22Rv1 (cell line): Measurements from ENCODE around the gene ZKSCAN8.

Source experiments
- ZFX ChIP-seq: fragments of 450-650 bp; IDR thresholded peaks from 2 replicates; pipeline ENCODE4 v1.6.1; 2017; ENCODE audit warnings: antibody characterized with exemption, borderline replicate concordance
- TF ChIP-seq, protein P1 (sequence below): fragments of 450-650 bp; IDR thresholded peaks from 2 replicates; pipeline ENCODE4 v1.5.1; 2017; ENCODE audit warnings: mild to moderate bottlenecking

DNA sequence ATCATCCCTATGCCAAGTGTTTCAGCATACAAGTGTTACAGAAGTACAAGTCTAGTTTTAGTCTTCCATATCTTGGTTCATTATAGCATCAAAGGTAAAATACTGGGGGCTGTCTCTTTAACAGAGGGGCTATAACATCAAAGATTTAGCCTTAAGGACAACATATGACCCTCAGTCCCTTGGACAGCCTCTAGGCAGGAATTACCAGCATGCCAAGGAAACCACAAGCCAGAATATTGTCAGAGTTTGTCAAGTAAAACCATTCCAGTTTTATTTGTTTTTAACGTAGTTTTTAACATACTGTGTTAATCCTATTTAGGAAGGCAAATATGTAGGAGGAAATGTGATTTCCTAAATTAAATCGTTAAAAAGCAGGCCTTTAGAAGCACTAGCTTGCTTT is 18.6 kb downstream of the ZKSCAN8 start:
- TF ChIP-seq, protein P1, sequence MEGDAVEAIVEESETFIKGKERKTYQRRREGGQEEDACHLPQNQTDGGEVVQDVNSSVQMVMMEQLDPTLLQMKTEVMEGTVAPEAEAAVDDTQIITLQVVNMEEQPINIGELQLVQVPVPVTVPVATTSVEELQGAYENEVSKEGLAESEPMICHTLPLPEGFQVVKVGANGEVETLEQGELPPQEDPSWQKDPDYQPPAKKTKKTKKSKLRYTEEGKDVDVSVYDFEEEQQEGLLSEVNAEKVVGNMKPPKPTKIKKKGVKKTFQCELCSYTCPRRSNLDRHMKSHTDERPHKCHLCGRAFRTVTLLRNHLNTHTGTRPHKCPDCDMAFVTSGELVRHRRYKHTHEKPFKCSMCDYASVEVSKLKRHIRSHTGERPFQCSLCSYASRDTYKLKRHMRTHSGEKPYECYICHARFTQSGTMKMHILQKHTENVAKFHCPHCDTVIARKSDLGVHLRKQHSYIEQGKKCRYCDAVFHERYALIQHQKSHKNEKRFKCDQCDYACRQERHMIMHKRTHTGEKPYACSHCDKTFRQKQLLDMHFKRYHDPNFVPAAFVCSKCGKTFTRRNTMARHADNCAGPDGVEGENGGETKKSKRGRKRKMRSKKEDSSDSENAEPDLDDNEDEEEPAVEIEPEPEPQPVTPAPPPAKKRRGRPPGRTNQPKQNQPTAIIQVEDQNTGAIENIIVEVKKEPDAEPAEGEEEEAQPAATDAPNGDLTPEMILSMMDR = no peak
- TF ChIP-seq ZFX = no peak
